WTC11 (cell line): Measurements from ENCODE around the gene C1D. TPM values are rescaled to one million over a fixed set of nuclear protein-coding genes. Genes with fewer than 3 reads are reported as not detected.

Experiments
- ATAC-seq: fragments of 200-7000 bp; cut with Tn5 transposase; 2 replicates; pipeline ENCODE4 v1.10.0; 2021; ENCODE audit warnings: mild to moderate bottlenecking, moderate library complexity
- CTCF ChIA-PET: fragments of 300-600 bp; sonication (Branson Sonifier 250); formaldehyde crosslinking; loops from one replicate; lab custom pipeline; 2021; ENCODE audit warnings: antibody characterized with exemption; lab: Charles Lee
- POLR2A ChIA-PET: fragments of 350-600 bp; sonication (Branson Sonifier 250); formaldehyde crosslinking; loops from one replicate; lab custom pipeline; 2021; ENCODE audit warnings: antibody characterized with exemption; lab: Charles Lee
- DNase-seq: peaks from one replicate; pipeline ENCODE4 v3.0.0; 2021; ENCODE audit warnings: low spot score
- H3K27ac Mint-ChIP-seq: 2 replicates; pipeline ENCODE4 v1.8.0; 2021; ENCODE audit warnings: mixed read lengths
- H3K27me3 Mint-ChIP-seq: 2 replicates; pipeline ENCODE4 v1.8.0; 2021; ENCODE audit warnings: low read depth, mild to moderate bottlenecking, moderate library complexity, mixed read lengths
- H3K36me3 Mint-ChIP-seq: 2 replicates; pipeline ENCODE4 v1.8.0; 2021; ENCODE audit warnings: mixed read lengths
- H3K4me1 Mint-ChIP-seq: 2 replicates; pipeline ENCODE4 v1.8.0; 2022; ENCODE audit warnings: mixed read lengths
- H3K4me3 Mint-ChIP-seq: 2 replicates; pipeline ENCODE4 v1.8.0; 2021; ENCODE audit warnings: mild to moderate bottlenecking, moderate library complexity, mixed read lengths
- H3K9me3 Mint-ChIP-seq: 2 replicates; pipeline ENCODE4 v1.8.0; 2021; ENCODE audit warnings: mixed read lengths
- ARID4B ChIP-seq: sonication (generic); formaldehyde crosslinking; IDR thresholded peaks from 2 replicates; pipeline ENCODE4 v1.8.0; 2023; ENCODE audit warnings: missing genetic modification reagents, mild to moderate bottlenecking, borderline replicate concordance
- ATF1 ChIP-seq: sonication (generic); formaldehyde crosslinking; IDR thresholded peaks from 2 replicates; pipeline ENCODE4 v1.8.1; 2023; ENCODE audit warnings: mild to moderate bottlenecking, moderate library complexity, missing genetic modification reagents
- ATF2 ChIP-seq: sonication (generic); formaldehyde crosslinking; IDR thresholded peaks from 2 replicates; pipeline ENCODE4 v1.8.1; 2022; ENCODE audit warnings: low read depth, missing genetic modification reagents, borderline replicate concordance
- CBFB ChIP-seq: sonication (generic); formaldehyde crosslinking; IDR thresholded peaks from 2 replicates; pipeline ENCODE4 v1.8.1; 2022; ENCODE audit warnings: mild to moderate bottlenecking, low read depth, missing genetic modification reagents
- E2F1 ChIP-seq: sonication (generic); formaldehyde crosslinking; IDR thresholded peaks from 2 replicates; pipeline ENCODE4 v1.8.0; 2022; ENCODE audit warnings: mild to moderate bottlenecking, missing genetic modification reagents
- KAT7 ChIP-seq: sonication (generic); formaldehyde crosslinking; IDR thresholded peaks from 2 replicates; pipeline ENCODE4 v1.8.1; 2023; ENCODE audit warnings: missing genetic modification reagents, mild to moderate bottlenecking, borderline replicate concordance
- NFATC4 ChIP-seq: fragments of 250-450 bp; sonication (Bioruptor Pico); IDR thresholded peaks from 2 replicates; pipeline ENCODE4 v1.9.0; 2021; ENCODE audit warnings: mild to moderate bottlenecking
- NFE2L1 ChIP-seq: sonication (generic); formaldehyde crosslinking; IDR thresholded peaks from 2 replicates; pipeline ENCODE4 v1.8.1; 2023; ENCODE audit warnings: missing genetic modification reagents
- NR1H2 ChIP-seq: sonication (generic); formaldehyde crosslinking; IDR thresholded peaks from 2 replicates; pipeline ENCODE4 v1.9.0; 2021; ENCODE audit warnings: mild to moderate bottlenecking, moderate library complexity, missing genetic modification reagents
- OVOL2 ChIP-seq: fragments of 250-450 bp; sonication (Bioruptor Pico); IDR thresholded peaks from 2 replicates; pipeline ENCODE4 v1.9.0; 2021; ENCODE audit warnings: mild to moderate bottlenecking, borderline replicate concordance
- RELA ChIP-seq: sonication (generic); formaldehyde crosslinking; IDR thresholded peaks from 2 replicates; pipeline ENCODE4 v1.8.1; 2022; ENCODE audit warnings: missing genetic modification reagents, mild to moderate bottlenecking, borderline replicate concordance
- RORB ChIP-seq: fragments of 250-450 bp; sonication (Bioruptor Pico); IDR thresholded peaks from 2 replicates; pipeline ENCODE4 v1.9.0; 2021; ENCODE audit warnings: mild to moderate bottlenecking
- TEAD1 ChIP-seq: sonication (generic); formaldehyde crosslinking; IDR thresholded peaks from 2 replicates; pipeline ENCODE4 v1.8.0; 2022; ENCODE audit warnings: mild to moderate bottlenecking, missing genetic modification reagents
- ZNF138 ChIP-seq: sonication (generic); formaldehyde crosslinking; conservative IDR thresholded peaks from 2 replicates; pipeline ENCODE4 v1.8.1; 2022; ENCODE audit warnings: mild to moderate bottlenecking, moderate library complexity, missing genetic modification reagents
- ZNF232 ChIP-seq: sonication (generic); formaldehyde crosslinking; IDR thresholded peaks from 2 replicates; pipeline ENCODE4 v1.8.0; 2022; ENCODE audit warnings: mild to moderate bottlenecking, missing genetic modification reagents
- ZNF281 ChIP-seq: sonication (generic); formaldehyde crosslinking; IDR thresholded peaks from 2 replicates; pipeline ENCODE4 v1.8.0; 2023; ENCODE audit warnings: mild to moderate bottlenecking, missing genetic modification reagents
- ZNF532 ChIP-seq: fragments of 250-450 bp; sonication (Bioruptor Pico); IDR thresholded peaks from 2 replicates; pipeline ENCODE4 v1.9.0; 2021; ENCODE audit warnings: mild to moderate bottlenecking, borderline replicate concordance
- total RNA-seq: library from RNA; stranded (reverse); gene quantifications from 3 replicates; pipeline ENCODE4 v1.2.3, GENCODE V29; 2021
- TF ChIP-seq, protein P1 (sequence below): sonication (generic); formaldehyde crosslinking; IDR thresholded peaks from 2 replicates; pipeline ENCODE4 v1.8.1; 2022; ENCODE audit warnings: mild to moderate bottlenecking, moderate library complexity, missing genetic modification reagents
- TF ChIP-seq, protein P2 (sequence below): sonication (generic); formaldehyde crosslinking; IDR thresholded peaks from 2 replicates; pipeline ENCODE4 v1.8.1; 2023; ENCODE audit warnings: mild to moderate bottlenecking, missing genetic modification reagents

The C1D gene
- total RNA-seq, 1 experiment from 2014 or later: 21.0 TPM

DNA sequence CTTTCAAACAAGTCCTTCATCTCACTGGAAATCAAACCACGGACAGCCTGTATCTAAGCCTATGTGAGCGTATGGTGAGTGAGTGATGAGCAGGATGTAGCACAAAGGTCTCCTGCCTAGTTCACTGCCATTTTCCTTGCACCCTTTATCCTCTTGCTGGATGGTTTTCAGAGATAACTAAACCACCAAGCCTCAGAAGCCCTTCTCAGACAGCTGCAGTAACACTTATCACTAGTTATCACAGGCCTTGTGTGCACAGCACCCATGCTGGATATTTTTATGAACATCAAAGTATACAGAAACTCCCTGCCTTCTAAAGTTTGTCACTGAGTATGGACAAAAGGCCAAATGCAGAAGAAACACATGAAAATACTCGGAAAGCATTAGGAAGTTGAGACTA lies 69.5 kb downstream of the C1D start:
- Mint-ChIP-seq H3K9me3 (peaks cover 19% of the 10 kb centered on the region), H3K4me3 (no peak overlapping the region), H3K27me3 (no peaks in the 10 kb centered on the region; the same call in 1 of the 2 replicates), H3K4me1 (no peaks in the 10 kb centered on the region), H3K36me3 (no peaks in the 10 kb centered on the region), H3K27ac (no peak overlapping the region)
- TF ChIP-seq ZNF232 (CRISPR knock-in tag) (no peak), RORB (CRISPR knock-in tag) (no peak), NFATC4 (CRISPR knock-in tag) (no peak), ATF2 (CRISPR knock-in tag) (no peak), E2F1 (no peak), NR1H2 (CRISPR knock-in tag) (no peak), ZNF281 (CRISPR knock-in tag) (no peak), OVOL2 (CRISPR knock-in tag) (no peak), ZNF138 (no peak), ATF1 (no peak), TEAD1 (no peak), RELA (CRISPR knock-in tag) (no peak), ARID4B (no peak), ZNF532 (CRISPR knock-in tag) (no peak), KAT7 (CRISPR knock-in tag) (no peak), CBFB (no peak), NFE2L1 (CRISPR knock-in tag) (no peak)
- TF ChIP-seq, protein P1, sequence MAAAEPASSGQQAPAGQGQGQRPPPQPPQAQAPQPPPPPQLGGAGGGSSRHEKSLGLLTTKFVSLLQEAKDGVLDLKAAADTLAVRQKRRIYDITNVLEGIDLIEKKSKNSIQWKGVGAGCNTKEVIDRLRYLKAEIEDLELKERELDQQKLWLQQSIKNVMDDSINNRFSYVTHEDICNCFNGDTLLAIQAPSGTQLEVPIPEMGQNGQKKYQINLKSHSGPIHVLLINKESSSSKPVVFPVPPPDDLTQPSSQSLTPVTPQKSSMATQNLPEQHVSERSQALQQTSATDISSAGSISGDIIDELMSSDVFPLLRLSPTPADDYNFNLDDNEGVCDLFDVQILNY (CRISPR knock-in tag): no peak
- TF ChIP-seq, protein P2, sequence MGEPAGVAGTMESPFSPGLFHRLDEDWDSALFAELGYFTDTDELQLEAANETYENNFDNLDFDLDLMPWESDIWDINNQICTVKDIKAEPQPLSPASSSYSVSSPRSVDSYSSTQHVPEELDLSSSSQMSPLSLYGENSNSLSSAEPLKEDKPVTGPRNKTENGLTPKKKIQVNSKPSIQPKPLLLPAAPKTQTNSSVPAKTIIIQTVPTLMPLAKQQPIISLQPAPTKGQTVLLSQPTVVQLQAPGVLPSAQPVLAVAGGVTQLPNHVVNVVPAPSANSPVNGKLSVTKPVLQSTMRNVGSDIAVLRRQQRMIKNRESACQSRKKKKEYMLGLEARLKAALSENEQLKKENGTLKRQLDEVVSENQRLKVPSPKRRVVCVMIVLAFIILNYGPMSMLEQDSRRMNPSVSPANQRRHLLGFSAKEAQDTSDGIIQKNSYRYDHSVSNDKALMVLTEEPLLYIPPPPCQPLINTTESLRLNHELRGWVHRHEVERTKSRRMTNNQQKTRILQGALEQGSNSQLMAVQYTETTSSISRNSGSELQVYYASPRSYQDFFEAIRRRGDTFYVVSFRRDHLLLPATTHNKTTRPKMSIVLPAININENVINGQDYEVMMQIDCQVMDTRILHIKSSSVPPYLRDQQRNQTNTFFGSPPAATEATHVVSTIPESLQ (CRISPR knock-in tag): no peak
- no peak for ATAC-seq
- ChIA-PET CTCF (no interaction called here), POLR2A (no interaction called here)
- DNase-seq: no peak
